Muscle of back (tissue), 11 donors: Measurements from ENCODE around the gene MED13. TPM values are rescaled to one million over a fixed set of nuclear protein-coding genes. Genes with fewer than 3 reads are reported as not detected.
"Not testable (repeated sequence)": the region's sequence is repeated elsewhere in the genome, so short reads cannot be mapped to it uniquely, and the experiment has no call there.

ENCODE experiments used
- DNase-seq, 3 donors: peaks; one replicate each; pipeline versions ENCODE4 v3.0.0 to v3.0.0-alpha.2; 2013
- polyA plus RNA-seq, 10 donors: library from polyadenylated mRNA; unstranded; fragments of 120-200 nt; gene quantifications; one replicate each; pipeline ENCODE4 v1.2.1, GENCODE V29; 2013; ENCODE audit not compliant: insufficient read length in 10 of 10

The MED13 gene
- polyA plus RNA-seq, 10 donors = 24.6 to 35.8 (median 30.6) TPM

- DNase-seq = peak; percentile 19 to 22 (median 21)
Measured at GRCh38 chr17:61997664-61998063, 67.4 kb downstream of the MED13 start.

GRCh38 chr17:61996916-61997605, 68.0 kb downstream of the MED13 start:
- DNase-seq = no peak

GRCh38 chr17:61989509-61989908, 75.6 kb downstream of the MED13 start:
- no peak for DNase-seq

GRCh38 chr17:61986898-61987297, 78.2 kb downstream of the MED13 start:
- no peak for DNase-seq

- DNase-seq = no peak
Measured at GRCh38 chr17:61984821-61985220, 80.3 kb downstream of the MED13 start.

GRCh38 chr17:61981323-61981722, 83.8 kb downstream of the MED13 start:
- no peak for DNase-seq

GRCh38 chr17:61980535-61980934, 84.5 kb downstream of the MED13 start:
- no peak for DNase-seq

GRCh38 chr17:61974115-61974514, 91.0 kb downstream of the MED13 start:
- DNase-seq = no peak

- DNase-seq = no peak
Measured at GRCh38 chr17:61972311-61972710, 92.8 kb downstream of the MED13 start.

- DNase-seq = no peak
Measured at GRCh38 chr17:61970030-61970429, 95.0 kb downstream of the MED13 start.

GRCh38 chr17:61968757-61969156, 96.3 kb downstream of the MED13 start:
- DNase-seq = no peak

GRCh38 chr17:61967729-61968128, 97.3 kb downstream of the MED13 start:
- no peak for DNase-seq

- no peak for DNase-seq
Measured at GRCh38 chr17:61966191-61966590, 98.9 kb downstream of the MED13 start.

GRCh38 chr17:61955619-61956018, 109.5 kb downstream of the MED13 start:
- no peak for DNase-seq

GRCh38 chr17:61947367-61948078, 117.6 kb downstream of the MED13 start:
- DNase-seq = no peak

GRCh38 chr17:61946359-61946758, 118.7 kb downstream of the MED13 start:
- DNase-seq = no peak

GRCh38 chr17:61943117-61943516, 122.0 kb downstream of the MED13 start:
- no peak for DNase-seq

GRCh38 chr17:61942085-61942484, 123.0 kb downstream of the MED13 start:
- no peak for DNase-seq

- no peak for DNase-seq
Measured at GRCh38 chr17:61928101-61928436, 137.0 kb downstream of the MED13 start.

GRCh38 chr17:61927208-61928100, 137.6 kb downstream of the MED13 start, which contains the start of gene INTS2:
INTS2 (minus strand) TSS chr17:61927982; CDS start chr17:61926644, 1,338 bp downstream.
- peak; percentile 97 to 98 (median 97) for DNase-seq

GRCh38 chr17:61926826-61927207, 138.3 kb downstream of the MED13 start:
- peak in 1 of 3 donors; percentile 9 for DNase-seq

GRCh38 chr17:61915162-61915561, 149.9 kb downstream of the MED13 start:
- not testable (repeated sequence) for DNase-seq
